ENCODE measurements around the gene ENO4.

ENO4 gene

GRCh38 chr10:116849248-116850057 lies at the start of gene ENO4:
Gene ENO4 (plus strand): TSS chr10:116849499. CDS start chr10:116849567, 68 bp downstream.
- in situ Hi-C loops (cut with MboI; ENCODE audit: low sequenced_read_pairs, unreplicated experiment) = no loop called here
- no peak for TF ChIP-seq CTCF (IDR thresholded peaks at IDR 0.05; ENCODE audit: borderline replicate concordance, control extremely low read depth, extremely low read depth, insufficient read depth, missing control alignments)
- DNase-seq (ENCODE audit: low spot score) = peak; percentile 71

GRCh38 chr10:116800286-116800929 lies 48.9 kb upstream of the ENO4 start:
- no peak for DNase-seq (ENCODE audit: low spot score)
- no peak for TF ChIP-seq CTCF (IDR thresholded peaks at IDR 0.05; ENCODE audit: borderline replicate concordance, control extremely low read depth, extremely low read depth, insufficient read depth, missing control alignments)
- in situ Hi-C loops (cut with MboI; ENCODE audit: low sequenced_read_pairs, unreplicated experiment) = no loop called here

- in situ Hi-C loops (cut with MboI; ENCODE audit: low sequenced_read_pairs, unreplicated experiment) = no loop called here
- no peak for DNase-seq (ENCODE audit: low spot score)
- no peak for TF ChIP-seq CTCF (IDR thresholded peaks at IDR 0.05; ENCODE audit: borderline replicate concordance, control extremely low read depth, extremely low read depth, insufficient read depth, missing control alignments)
Measured at GRCh38 chr10:116801658-116802057, 47.6 kb upstream of the ENO4 start.

GRCh38 chr10:116802474-116802873 lies 46.8 kb upstream of the ENO4 start:
- DNase-seq (ENCODE audit: low spot score) = no peak
- in situ Hi-C loops (cut with MboI; ENCODE audit: low sequenced_read_pairs, unreplicated experiment) = no loop called here
- no peak for TF ChIP-seq CTCF (IDR thresholded peaks at IDR 0.05; ENCODE audit: borderline replicate concordance, control extremely low read depth, extremely low read depth, insufficient read depth, missing control alignments)

GRCh38 chr10:116802876-116803275 lies 46.4 kb upstream of the ENO4 start:
- DNase-seq (ENCODE audit: low spot score) = no peak
- in situ Hi-C loops (cut with MboI; ENCODE audit: low sequenced_read_pairs, unreplicated experiment) = no loop called here
- TF ChIP-seq CTCF (IDR thresholded peaks at IDR 0.05; ENCODE audit: borderline replicate concordance, control extremely low read depth, extremely low read depth, insufficient read depth, missing control alignments) = no peak

GRCh38 chr10:116803451-116804249 lies 45.6 kb upstream of the ENO4 start:
- no peak for TF ChIP-seq CTCF (IDR thresholded peaks at IDR 0.05; ENCODE audit: borderline replicate concordance, control extremely low read depth, extremely low read depth, insufficient read depth, missing control alignments)
- in situ Hi-C loops (cut with MboI; ENCODE audit: low sequenced_read_pairs, unreplicated experiment) = no loop called here
- no peak for DNase-seq (ENCODE audit: low spot score)

Measured in GM13976 (cell line).